Liver (tissue), 3 donors: ENCODE results near the gene PDXDC1.
"Not testable (repeated sequence)": the region's sequence is repeated elsewhere in the genome, so short reads cannot be mapped to it uniquely, and the experiment has no call there.

Experiments used
- CTCF ChIP-seq: fragments of 150-350 bp; IDR thresholded peaks from 2 replicates; pipeline ENCODE4 v1.5.1; 2017; ENCODE audit warnings: improper control_type of control experiment, low read depth, low read length; ENCODE audit not compliant: missing input control
- EGR1 ChIP-seq, 2 donors: IDR thresholded peaks; 2 replicates each; pipeline ENCODE4 v1.6.1; 2016 to 2018; ENCODE audit warnings: antibody characterized with exemption in 2 of 2, low read depth in 2 of 2
- GABPA ChIP-seq, 2 donors: IDR thresholded peaks in 1 of 2; conservative IDR thresholded peaks in 1 of 2; 2 replicates each; pipeline ENCODE4 v1.6.1; 2016; ENCODE audit warnings: antibody characterized with exemption in 2 of 2, mild to moderate bottlenecking in 1 of 2, moderate library complexity in 1 of 2
- HNF4A ChIP-seq, 2 donors: conservative IDR thresholded peaks; 2 replicates each; pipeline ENCODE4 v1.6.1; 2016; ENCODE audit warnings: antibody characterized with exemption in 2 of 2, mild to moderate bottlenecking in 2 of 2
- JUND ChIP-seq, 2 donors: IDR thresholded peaks; 2 replicates each; pipeline ENCODE4 v1.6.1; 2016; ENCODE audit warnings: antibody characterized with exemption in 2 of 2
- RAD21 ChIP-seq, 2 donors: IDR thresholded peaks; 2 replicates each; pipeline ENCODE4 v1.6.1; 2016; ENCODE audit warnings: antibody characterized with exemption in 2 of 2, mild to moderate bottlenecking in 2 of 2
- SP1 ChIP-seq: IDR thresholded peaks from 2 replicates; pipeline ENCODE4 v1.6.1; 2018; ENCODE audit warnings: antibody characterized with exemption, mild to moderate bottlenecking
- TAF1 ChIP-seq: conservative IDR thresholded peaks from 2 replicates; pipeline ENCODE4 v1.6.1; 2016; ENCODE audit warnings: antibody characterized with exemption, mild to moderate bottlenecking
- YY1 ChIP-seq: IDR thresholded peaks from 2 replicates; pipeline ENCODE4 v1.6.1; 2016; ENCODE audit warnings: antibody characterized with exemption, mild to moderate bottlenecking
- ZBTB33 ChIP-seq: IDR thresholded peaks from 2 replicates; pipeline ENCODE4 v1.6.1; 2016; ENCODE audit warnings: antibody characterized with exemption
- donor health status: healthy.
- donor health status: healthy.

GRCh38 chr16:14978908-14979307 is 4.1 kb downstream of the PDXDC1 start:
- not testable (repeated sequence) for TF ChIP-seq CTCF; HNF4A (conservative IDR thresholded peaks at IDR 0.05); RAD21 (IDR thresholded peaks at IDR 0.05); EGR1 (IDR thresholded peaks at IDR 0.05; ENCODE audit: low read depth in 2 of 2); YY1; TAF1; JUND (IDR thresholded peaks at IDR 0.05); SP1; ZBTB33; GABPA (IDR thresholded peaks at IDR 0.05 in 1 of 2, conservative IDR thresholded peaks at IDR 0.05 in 1 of 2)
